ENCODE measurements around the gene COA1.

- no peak for TF ChIP-seq CTCF (IDR thresholded peaks at IDR 0.05; ENCODE audit: low read length)
- no peak for TF ChIP-seq EZH2 (optimal IDR thresholded peaks at IDR 0.05; ENCODE audit: low read depth, low read length)
- TF ChIP-seq EZH2phosphoT487 (IDR thresholded peaks at IDR 0.05; ENCODE audit: low read length), result no peak
These were observed 69.2 kb downstream of the COA1 start for GRCh38 chr7:43660141-43660540.
